ENCODE data around the gene SFXN3.

The SFXN3 gene

GRCh38 chr10:101035916-101036702 lies 5.1 kb downstream of the SFXN3 start:
- DNase-seq (ENCODE audit: low read depth, low spot score), result no peak

GRCh38 chr10:101036726-101037125 lies 5.7 kb downstream of the SFXN3 start:
- no peak for DNase-seq (ENCODE audit: low read depth, low spot score)

- no peak for DNase-seq (ENCODE audit: low read depth, low spot score)
These were observed 7.5 kb downstream of the SFXN3 start for GRCh38 chr10:101038484-101038883.

- no peak for DNase-seq (ENCODE audit: low read depth, low spot score)
These were observed 9.0 kb downstream of the SFXN3 start for GRCh38 chr10:101040061-101040460.

GRCh38 chr10:101040851-101041250 lies 9.8 kb downstream of the SFXN3 start:
- DNase-seq (ENCODE audit: low read depth, low spot score), result no peak

GRCh38 chr10:101041252-101041761 lies 10.3 kb downstream of the SFXN3 start:
- DNase-seq (ENCODE audit: low read depth, low spot score), result no peak

- no peak for DNase-seq (ENCODE audit: low read depth, low spot score)
These were observed 11.1 kb downstream of the SFXN3 start for GRCh38 chr10:101042118-101042517.

GRCh38 chr10:101042667-101043362 lies 11.8 kb downstream of the SFXN3 start:
- DNase-seq (ENCODE audit: low read depth, low spot score), result no peak

- no peak for DNase-seq (ENCODE audit: low read depth, low spot score)
These were observed 12.3 kb downstream of the SFXN3 start for GRCh38 chr10:101043363-101043707.

- no peak for DNase-seq (ENCODE audit: low read depth, low spot score)
These were observed 13.1 kb downstream of the SFXN3 start for GRCh38 chr10:101044117-101044516.

- DNase-seq (ENCODE audit: low read depth, low spot score), result no peak
These were observed 15.6 kb downstream of the SFXN3 start for GRCh38 chr10:101046332-101047238.

GRCh38 chr10:101047268-101047667 lies 16.2 kb downstream of the SFXN3 start:
- no peak for DNase-seq (ENCODE audit: low read depth, low spot score)

GRCh38 chr10:101047961-101048892 lies 17.2 kb downstream of the SFXN3 start:
- DNase-seq (ENCODE audit: low read depth, low spot score), result no peak

- no peak for DNase-seq (ENCODE audit: low read depth, low spot score)
These were observed 19.4 kb downstream of the SFXN3 start for GRCh38 chr10:101050208-101051069.

- no peak for DNase-seq (ENCODE audit: low read depth, low spot score)
These were observed 21.3 kb downstream of the SFXN3 start for GRCh38 chr10:101052285-101052684.

- no peak for DNase-seq (ENCODE audit: low read depth, low spot score)
These were observed 22.5 kb downstream of the SFXN3 start for GRCh38 chr10:101053516-101053915.

GRCh38 chr10:101054351-101054750 lies 23.3 kb downstream of the SFXN3 start:
- no peak for DNase-seq (ENCODE audit: low read depth, low spot score)

- DNase-seq (ENCODE audit: low read depth, low spot score), result no peak
These were observed 23.8 kb downstream of the SFXN3 start for GRCh38 chr10:101054876-101055275.

GRCh38 chr10:101055411-101055810 lies 24.4 kb downstream of the SFXN3 start:
- no peak for DNase-seq (ENCODE audit: low read depth, low spot score)
